Nephron (organoid): ENCODE measurements around the gene TNS1.

Experiments used
- H3K27ac Mint-ChIP-seq, 3 experiments: 2 replicates each; pipeline ENCODE4 v1.8.0; 2020; ENCODE audit warnings: mixed read lengths in 3 of 3, mild to moderate bottlenecking in 2 of 3, moderate library complexity in 1 of 3
- H3K27me3 Mint-ChIP-seq: 2 replicates; pipeline ENCODE4 v1.8.0; 2021; ENCODE audit warnings: low read depth, mild to moderate bottlenecking, moderate library complexity, mixed read lengths
- H3K36me3 Mint-ChIP-seq: 2 replicates; pipeline ENCODE4 v1.8.0; 2020; ENCODE audit warnings: low read depth, mixed read lengths
- H3K4me1 Mint-ChIP-seq: 2 replicates; pipeline ENCODE4 v1.8.0; 2020; ENCODE audit warnings: mixed read lengths
- H3K4me3 Mint-ChIP-seq, 3 experiments: 2 replicates each; pipeline ENCODE4 v1.8.0; 2020; ENCODE audit warnings: mild to moderate bottlenecking in 3 of 3, mixed read lengths in 3 of 3, moderate library complexity in 2 of 3
- H3K9me3 Mint-ChIP-seq: 2 replicates; pipeline ENCODE4 v1.8.0; 2020; ENCODE audit warnings: mixed read lengths
- CTCF ChIP-seq, 3 experiments: fragments of 200-600 bp; sonication (generic); IDR thresholded peaks; one replicate each; pipeline ENCODE4 v1.5.0; 2021; ENCODE audit warnings: antibody characterized with exemption in 3 of 3; ENCODE audit not compliant: unreplicated experiment in 3 of 3

TNS1 gene

GRCh38 chr2:217830807-217831206, 172.0 kb downstream of the TNS1 start:
- no peak overlapping the region for H3K4me3 Mint-ChIP-seq
- TF ChIP-seq CTCF (IDR thresholded peaks at IDR 0.05; ENCODE audit: unreplicated experiment in 3 of 3), result no peak
- H3K9me3 Mint-ChIP-seq, result no peaks in the 10 kb centered on the region
- H3K36me3 Mint-ChIP-seq, result peaks cover 46% of the 10 kb centered on the region
- no peaks in the 10 kb centered on the region for H3K27me3 Mint-ChIP-seq
- no peak overlapping the region for H3K27ac Mint-ChIP-seq
- H3K4me1 Mint-ChIP-seq, result peaks cover 41% of the 10 kb centered on the region

GRCh38 chr2:217830061-217830460, 172.7 kb downstream of the TNS1 start:
- peaks cover 41% of the 10 kb centered on the region for H3K4me1 Mint-ChIP-seq
- H3K27me3 Mint-ChIP-seq, result no peaks in the 10 kb centered on the region
- H3K27ac Mint-ChIP-seq, result no peak overlapping the region
- H3K36me3 Mint-ChIP-seq, result peaks cover 39% of the 10 kb centered on the region
- H3K4me3 Mint-ChIP-seq, result no peak overlapping the region
- TF ChIP-seq CTCF (IDR thresholded peaks at IDR 0.05; ENCODE audit: unreplicated experiment in 3 of 3), result no peak
- no peaks in the 10 kb centered on the region for H3K9me3 Mint-ChIP-seq

- H3K36me3 Mint-ChIP-seq, result peaks cover 34% of the 10 kb centered on the region
- H3K9me3 Mint-ChIP-seq, result no peaks in the 10 kb centered on the region
- H3K4me1 Mint-ChIP-seq, result peaks cover 41% of the 10 kb centered on the region
- no peaks in the 10 kb centered on the region for H3K27me3 Mint-ChIP-seq
- H3K4me3 Mint-ChIP-seq, result no peak overlapping the region
- no peak overlapping the region for H3K27ac Mint-ChIP-seq
- no peak for TF ChIP-seq CTCF (IDR thresholded peaks at IDR 0.05; ENCODE audit: unreplicated experiment in 3 of 3)
These were observed 173.4 kb downstream of the TNS1 start for GRCh38 chr2:217829420-217829819.

DNA sequence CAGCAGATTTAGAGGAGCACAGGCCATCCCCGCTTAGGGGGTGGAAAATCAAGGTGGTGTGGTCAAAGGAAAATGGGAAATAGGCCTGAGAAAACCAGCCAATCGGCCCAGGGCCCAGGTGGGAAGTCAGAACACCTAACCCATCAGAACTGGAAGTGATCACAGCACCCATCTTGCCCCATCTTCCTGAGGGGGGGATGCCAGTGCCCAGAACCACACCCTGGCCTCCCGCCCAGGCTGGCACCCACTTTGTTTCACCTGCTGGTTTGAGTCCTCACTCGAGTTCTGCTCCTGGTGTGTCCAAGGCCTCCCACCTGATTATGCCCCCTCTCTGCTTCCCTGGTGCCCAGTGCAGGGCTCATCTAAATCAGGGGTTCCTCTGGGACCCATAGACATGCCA, 174.5 kb downstream of the TNS1 start:
- no peaks in the 10 kb centered on the region for H3K27me3 Mint-ChIP-seq
- H3K36me3 Mint-ChIP-seq, result peaks cover 28% of the 10 kb centered on the region
- H3K27ac Mint-ChIP-seq, result no peak overlapping the region
- TF ChIP-seq CTCF (IDR thresholded peaks at IDR 0.05; ENCODE audit: unreplicated experiment in 3 of 3), result no peak
- peaks cover 41% of the 10 kb centered on the region for H3K4me1 Mint-ChIP-seq
- H3K9me3 Mint-ChIP-seq, result no peaks in the 10 kb centered on the region
- no peak overlapping the region for H3K4me3 Mint-ChIP-seq

GRCh38 chr2:217827430-217828201, 175.2 kb downstream of the TNS1 start:
- Mint-ChIP-seq H3K36me3 (peaks cover 21% of the 10 kb centered on the region), H3K27ac (peak overlapping the region in 1 of 3 experiments; percentile 33), H3K27me3 (no peaks in the 10 kb centered on the region), H3K4me3 (no peak overlapping the region), H3K4me1 (peaks cover 42% of the 10 kb centered on the region), H3K9me3 (no peaks in the 10 kb centered on the region)
- no peak for TF ChIP-seq CTCF (IDR thresholded peaks at IDR 0.05; ENCODE audit: unreplicated experiment in 3 of 3)

DNA sequence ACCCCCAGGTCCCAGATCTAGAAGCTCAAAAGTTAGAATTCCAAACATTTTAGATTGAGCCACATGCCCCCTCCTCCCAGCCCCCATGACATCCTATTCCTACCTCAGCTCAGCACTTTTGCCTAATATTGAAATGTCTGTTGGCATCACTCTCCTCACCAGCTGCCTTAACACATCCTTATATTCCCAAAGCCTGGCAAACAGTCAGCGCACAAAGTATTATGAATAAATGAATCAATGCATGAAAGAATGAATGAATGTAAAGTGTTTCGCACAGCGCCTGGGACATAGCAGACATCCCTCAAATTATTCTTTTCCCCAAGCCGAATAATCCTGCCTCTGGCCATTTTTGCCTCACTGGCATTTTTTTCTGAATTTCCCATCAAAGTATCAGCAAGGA, 175.8 kb downstream of the TNS1 start:
- no peaks in the 10 kb centered on the region for H3K9me3 Mint-ChIP-seq
- H3K4me1 Mint-ChIP-seq, result peaks cover 44% of the 10 kb centered on the region
- no peak overlapping the region for H3K4me3 Mint-ChIP-seq
- H3K36me3 Mint-ChIP-seq, result peaks cover 22% of the 10 kb centered on the region
- peak overlapping the region in 2 of 3 experiments; percentile 17 to 33 for H3K27ac Mint-ChIP-seq
- no peaks in the 10 kb centered on the region for H3K27me3 Mint-ChIP-seq
- no peak for TF ChIP-seq CTCF (IDR thresholded peaks at IDR 0.05; ENCODE audit: unreplicated experiment in 3 of 3)
